HepG2 (cell line): ENCODE measurements around the gene APOA1. TPM values are rescaled to one million over a fixed set of nuclear protein-coding genes. Genes with fewer than 3 reads are reported as not detected.
A peak's percentile ranks its signal among the peaks of the same experiment; 100 is the strongest.

Experiments
- ARNT ChIP-seq: fragments of 450-650 bp; IDR thresholded peaks from 2 replicates; pipeline ENCODE4 v1.6.1; 2017
- ETV5 ChIP-seq: IDR thresholded peaks from 2 replicates; pipeline ENCODE4 v1.6.1; 2018; ENCODE audit warnings: missing biosample characterization, missing genetic modification reagents, inconsistent platforms, borderline replicate concordance
- ETV6 ChIP-seq: sonication (generic); formaldehyde crosslinking; conservative IDR thresholded peaks from 2 replicates; pipeline ENCODE4 v1.4.0; 2020; ENCODE audit warnings: missing genetic modification reagents
- HBP1 ChIP-seq: IDR thresholded peaks from 2 replicates; pipeline ENCODE4 v1.6.1; 2016; ENCODE audit warnings: low read depth, control low read depth
- LBX2 ChIP-seq: sonication (generic); formaldehyde crosslinking; IDR thresholded peaks from 2 replicates; pipeline ENCODE4 v1.5.0; 2020; ENCODE audit warnings: missing genetic modification reagents, mild to moderate bottlenecking, borderline replicate concordance
- MYNN ChIP-seq: sonication (generic); formaldehyde crosslinking; IDR thresholded peaks from 2 replicates; pipeline ENCODE4 v1.4.0; 2020; ENCODE audit warnings: mild to moderate bottlenecking, low read depth, missing genetic modification reagents
- NR0B2 ChIP-seq: sonication (generic); formaldehyde crosslinking; IDR thresholded peaks from 2 replicates; pipeline ENCODE4 v1.4.0; 2020; ENCODE audit warnings: mild to moderate bottlenecking, missing genetic modification reagents
- TIGD3 ChIP-seq: sonication (generic); formaldehyde crosslinking; IDR thresholded peaks from 2 replicates; pipeline ENCODE4 v1.5.1; 2020; ENCODE audit warnings: mild to moderate bottlenecking, missing genetic modification reagents, borderline replicate concordance
- ZBTB40 ChIP-seq, 2 experiments: fragments of 450-650 bp in 1 of 2; sonication (generic) in 1 of 2; formaldehyde crosslinking in 1 of 2; IDR thresholded peaks; 2 replicates each; pipeline versions ENCODE4 v1.6.1 to v1.8.0; 2016 to 2022; ENCODE audit warnings: antibody characterized with exemption in 1 of 2, mild to moderate bottlenecking in 1 of 2, missing genetic modification reagents in 1 of 2
- ZNF124 ChIP-seq: sonication (generic); formaldehyde crosslinking; IDR thresholded peaks from 2 replicates; pipeline ENCODE4 v1.4.0; 2020; ENCODE audit warnings: missing genetic modification reagents
- ZNF530 ChIP-seq: sonication (generic); formaldehyde crosslinking; IDR thresholded peaks from 2 replicates; pipeline ENCODE4 v1.5.0; 2020; ENCODE audit warnings: low read depth, mild to moderate bottlenecking, missing genetic modification reagents
- ZNF562 ChIP-seq: sonication (generic); formaldehyde crosslinking; IDR thresholded peaks from 2 replicates; pipeline ENCODE4 v1.8.0; 2022; ENCODE audit warnings: missing genetic modification reagents, borderline replicate concordance
- ZNF737 ChIP-seq: sonication (generic); formaldehyde crosslinking; IDR thresholded peaks from 2 replicates; pipeline ENCODE4 v1.5.0; 2020; ENCODE audit warnings: missing genetic modification reagents, mild to moderate bottlenecking, borderline replicate concordance
- polyA plus RNA-seq, 8 experiments: library from polyadenylated mRNA; depleted of rRNA in 3 of 8; stranded (reverse) in 7 of 8; unstranded in 1 of 8; fragments of >200 nt; fragmentation: Illumina TruSeq in 4 of 8; extraction: Trizol in 4 of 8; gene quantifications; 2 replicates each; pipeline versions ENCODE4 v1.2.1 to v1.2.3, GENCODE V29; 2011 to 2016; ENCODE audit warnings: low read depth in 4 of 8, missing spikeins in 1 of 8, mixed read lengths in 1 of 8; ENCODE audit not compliant: insufficient read depth in 1 of 8
- total RNA-seq, 5 experiments: library from RNA; depleted of rRNA; stranded (reverse); fragments of >200 nt; fragmentation: Illumina TruSeq; extraction: Trizol; gene quantifications; 2 replicates each; pipeline ENCODE4 v1.2.3, GENCODE V29; 2016; ENCODE audit warnings: low read depth in 1 of 5

The APOA1 gene
- total and polyA plus RNA-seq, 2 of the 13 experiments (the other 11 are each of a cell fraction or from before 2014, with no cell fraction given), result 1,973 to 5,485 TPM

GRCh38 chr11:116835791-116836631 lies 1.4 kb downstream of the APOA1 start (continued):
- TF ChIP-seq MYNN (CRISPR knock-in tag) (no peak), TIGD3 (no peak), ZNF737 (CRISPR knock-in tag) (0 out of 2 replicates have a peak, but pooled peaks have one; percentile 14), ARNT (no peak), NR0B2 (CRISPR knock-in tag) (peak; percentile 63; the same call in 1 of the 2 replicates), HBP1 (no peak), ETV6 (CRISPR knock-in tag) (0 out of 2 replicates have a peak, but pooled peaks have one; percentile 40), ZNF562 (CRISPR knock-in tag) (no peak), ZNF124 (CRISPR knock-in tag) (no peak), ZBTB40 (IDR thresholded peaks at IDR 0.05) (no peak), ZBTB40 (CRISPR knock-in tag; IDR thresholded peaks at IDR 0.05) (no peak; the same call in 1 of the 2 replicates), ETV5 (CRISPR knock-in tag) (no peak), ZNF530 (no peak), LBX2 (CRISPR knock-in tag) (no peak; the same call in 1 of the 2 replicates)
